NCI-H774 (cell line): ENCODE data around the gene BRME1.
"Not testable (repeated sequence)": the region's sequence is repeated elsewhere in the genome, so short reads cannot be mapped to it uniquely, and the experiment has no call there.

ENCODE experiments used
- DNase-seq: peaks from one replicate; lab custom pipeline; 2025; lab: John Stamatoyannopoulos, UW

The BRME1 gene

DNA sequence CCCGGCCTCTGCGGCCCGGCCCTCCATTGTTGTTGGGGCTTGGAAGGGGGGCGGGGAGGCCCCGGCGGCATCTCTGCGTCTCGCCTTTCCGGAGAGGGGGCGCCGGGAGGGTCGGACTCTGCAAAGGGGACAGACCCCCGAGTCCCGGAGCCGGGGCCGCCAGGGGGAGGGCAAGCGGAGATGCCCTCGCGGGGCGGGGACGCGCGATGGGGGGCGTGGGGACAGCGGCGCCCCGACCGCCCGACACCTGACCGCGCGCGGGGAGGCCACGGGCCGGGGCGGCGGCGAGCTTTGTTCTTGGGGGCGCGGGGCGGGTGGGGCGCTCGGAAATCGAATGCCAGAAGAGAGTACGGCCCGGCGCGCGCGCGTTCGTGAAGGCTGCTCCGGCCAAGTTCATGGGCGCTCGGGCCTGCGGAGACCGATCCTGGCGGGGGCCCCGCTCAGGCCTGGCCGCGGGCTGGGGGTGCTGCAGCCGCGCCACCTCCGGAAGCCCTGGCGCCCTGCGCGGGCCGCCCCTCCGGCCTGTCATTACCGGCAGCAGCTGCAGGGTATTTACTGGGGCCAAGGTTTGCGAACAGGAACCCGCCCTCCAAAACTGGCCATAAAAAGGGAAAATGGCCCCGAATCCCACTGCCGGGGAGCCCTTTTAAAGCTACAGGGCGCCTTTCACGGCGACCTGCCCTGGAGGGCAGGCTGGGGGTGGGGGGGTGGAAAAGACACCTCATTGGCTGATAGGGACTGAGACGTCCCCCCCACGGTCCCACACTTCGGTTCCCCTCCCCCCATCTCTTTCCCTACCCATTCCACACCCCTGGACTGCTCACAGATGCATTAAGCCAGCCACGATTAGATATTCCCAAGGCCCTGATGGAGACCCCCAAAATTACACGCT, 40.1 kb downstream of the BRME1 start:
- DNase-seq: no peak

GRCh38 chr19:13864667-13865570, 41.0 kb downstream of the BRME1 start:
- no peak for DNase-seq

DNA sequence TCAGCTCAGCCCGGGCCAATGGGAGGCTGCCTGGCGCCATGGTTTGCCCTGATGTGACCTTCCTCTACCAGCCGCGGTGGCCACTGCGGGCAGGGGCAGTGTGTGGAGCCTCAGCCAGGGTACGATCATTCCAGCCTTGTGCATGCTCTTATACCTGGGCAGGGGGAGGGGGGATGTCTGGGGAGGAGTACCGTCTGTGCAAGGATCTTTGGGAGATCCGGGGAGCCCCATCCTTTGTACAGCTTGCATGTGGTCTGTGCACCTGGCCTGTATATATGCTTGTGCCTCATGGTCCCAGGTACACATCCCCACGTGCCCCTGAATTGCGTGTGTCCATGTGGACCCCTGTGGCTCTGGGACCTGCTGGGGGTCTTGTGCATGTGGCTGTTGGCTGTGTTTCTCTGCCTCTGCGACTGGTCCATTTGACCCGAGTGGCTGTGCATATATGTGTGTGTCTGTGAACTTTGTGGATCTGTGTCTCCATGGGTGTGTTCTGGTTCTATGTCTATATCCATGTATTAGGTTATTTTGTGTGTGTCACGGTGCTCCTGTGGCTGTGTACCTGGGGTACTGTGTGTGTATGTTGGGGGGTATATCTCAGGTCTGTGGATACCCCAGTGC, 41.8 kb downstream of the BRME1 start:
- no peak for DNase-seq

- peak; percentile 76 for DNase-seq
Measured at GRCh38 chr19:13861714-13862531, 44.0 kb downstream of the BRME1 start.

GRCh38 chr19:13861392-13861713, 44.6 kb downstream of the BRME1 start:
- DNase-seq: no peak

DNA sequence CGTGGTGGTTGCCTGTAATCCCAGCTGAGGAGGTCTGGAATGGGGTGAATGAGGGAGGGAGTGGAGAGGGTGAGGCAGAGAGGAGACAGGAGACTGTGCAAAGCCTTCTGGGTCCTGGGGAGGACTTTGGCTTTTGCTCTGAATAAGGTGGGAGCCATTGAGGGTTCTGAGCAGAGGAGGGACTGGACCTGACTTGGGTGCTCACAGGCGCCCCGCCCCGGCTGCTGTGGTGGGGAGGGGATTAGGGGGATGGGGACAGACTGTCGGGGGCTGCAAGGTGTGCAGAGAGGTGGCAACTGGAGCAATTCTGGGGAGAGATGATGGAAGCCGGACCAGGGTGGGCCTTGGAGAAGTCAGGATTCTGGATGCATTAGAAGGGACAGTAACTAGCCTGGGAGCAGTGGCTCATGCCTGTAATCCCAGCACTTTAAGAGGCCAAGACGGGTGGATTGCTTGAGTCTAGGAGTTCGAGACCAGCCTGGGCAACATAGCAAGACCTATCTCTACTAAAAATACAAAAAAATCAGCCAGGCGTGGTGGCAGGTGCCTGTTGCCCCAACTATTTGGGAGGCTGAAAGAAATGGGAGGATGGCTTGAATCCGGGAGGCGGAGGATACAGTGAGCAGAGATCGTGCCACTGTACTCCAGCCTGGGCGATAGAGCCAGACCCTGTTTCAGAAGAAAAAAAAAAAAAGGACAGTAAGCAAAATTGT, 45.1 kb downstream of the BRME1 start:
- no peak for DNase-seq

DNA sequence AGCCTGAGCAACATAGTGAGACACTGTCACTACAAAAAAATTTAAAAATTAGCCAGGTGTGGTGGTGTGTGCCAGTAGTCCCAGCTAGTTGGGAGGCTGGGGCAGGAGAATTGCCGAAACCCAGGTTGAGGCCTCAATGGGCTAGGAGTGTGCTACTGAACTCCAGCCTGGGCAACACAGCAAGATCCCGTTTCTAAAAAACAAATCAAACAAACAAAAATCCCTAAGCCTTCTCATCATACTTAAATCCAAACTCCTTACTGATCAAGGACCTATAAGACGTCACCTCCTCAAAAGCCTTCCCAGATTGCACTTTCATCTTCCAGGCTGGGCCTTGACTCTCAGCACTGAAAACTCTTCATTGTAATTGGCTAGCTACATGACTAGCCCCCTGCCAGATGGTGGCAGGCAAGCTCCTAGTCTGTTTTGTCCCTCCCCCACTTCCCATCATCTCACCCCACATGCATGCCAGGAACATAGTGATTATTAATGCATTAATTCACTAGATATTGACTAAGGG, 46.5 kb downstream of the BRME1 start:
- DNase-seq: no peak

GRCh38 chr19:13856497-13856896, 49.4 kb downstream of the BRME1 start:
- DNase-seq: no peak

- DNase-seq: not testable (repeated sequence)
Measured at GRCh38 chr19:13852171-13852707, 53.7 kb downstream of the BRME1 start.

- DNase-seq: not testable (repeated sequence)
Measured at GRCh38 chr19:13851734-13852114, 54.2 kb downstream of the BRME1 start.

- peak; percentile 28 for DNase-seq
Measured at GRCh38 chr19:13850910-13851733, 54.8 kb downstream of the BRME1 start.

GRCh38 chr19:13849991-13850909, 55.7 kb downstream of the BRME1 start:
- DNase-seq: peak; percentile 81

DNA sequence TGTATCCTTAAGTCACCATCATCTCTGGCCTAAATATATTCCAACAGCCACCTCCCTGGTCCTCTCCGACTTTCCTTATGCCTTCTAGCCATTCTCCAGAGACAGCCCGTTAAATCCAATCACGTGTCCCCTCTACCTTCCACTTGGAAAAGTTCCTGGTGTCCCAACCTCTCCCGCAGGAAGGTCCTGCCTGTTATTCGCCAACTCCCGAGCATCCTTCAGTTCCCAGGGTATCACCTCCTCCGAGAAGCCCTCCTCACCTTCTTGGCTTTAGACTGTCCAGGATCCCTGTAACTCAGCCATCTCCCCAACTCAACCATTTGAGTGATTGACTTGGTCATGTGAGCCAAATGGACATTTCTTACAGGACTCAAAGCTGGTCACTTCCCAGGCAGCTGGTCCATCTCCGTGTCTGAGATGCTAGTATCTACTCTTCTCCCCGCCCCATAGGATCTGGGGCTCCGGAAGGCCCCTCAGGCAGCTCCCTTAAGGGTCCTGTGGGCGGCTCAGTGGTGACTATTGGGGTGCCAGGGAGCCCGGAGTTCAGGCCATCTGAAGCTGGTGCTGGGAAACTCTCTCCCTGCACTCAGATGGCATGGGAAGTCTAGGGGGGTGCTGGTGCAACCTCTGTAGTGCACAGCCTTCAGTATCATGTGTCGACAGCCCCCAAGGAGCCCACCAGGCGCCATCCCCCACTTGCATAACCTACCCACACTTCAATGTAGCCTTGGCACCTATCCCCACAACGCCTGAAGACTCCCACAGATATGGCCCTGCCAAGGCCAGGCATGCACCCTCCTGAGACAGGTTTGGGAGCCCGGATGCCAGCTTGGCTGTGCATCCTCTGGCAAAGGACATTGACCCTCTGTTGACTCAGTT, 56.9 kb downstream of the BRME1 start:
- DNase-seq: no peak

DNA sequence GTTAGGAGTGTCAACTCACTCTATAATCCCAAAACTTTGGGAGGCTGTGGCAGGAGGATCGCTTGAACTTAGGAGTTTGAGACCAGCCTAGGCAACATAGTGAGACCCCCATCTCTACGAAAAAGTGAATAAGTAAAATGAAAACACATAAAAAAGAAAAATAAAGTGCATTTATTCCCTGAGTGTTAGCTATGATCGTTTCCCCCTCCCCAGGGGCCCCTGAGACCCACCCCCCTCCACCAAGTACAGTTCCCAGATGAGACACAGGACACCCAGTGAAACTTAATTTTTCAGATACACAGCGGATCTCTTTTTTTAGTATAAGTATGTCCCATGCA, 57.6 kb downstream of the BRME1 start:
- no peak for DNase-seq

DNA sequence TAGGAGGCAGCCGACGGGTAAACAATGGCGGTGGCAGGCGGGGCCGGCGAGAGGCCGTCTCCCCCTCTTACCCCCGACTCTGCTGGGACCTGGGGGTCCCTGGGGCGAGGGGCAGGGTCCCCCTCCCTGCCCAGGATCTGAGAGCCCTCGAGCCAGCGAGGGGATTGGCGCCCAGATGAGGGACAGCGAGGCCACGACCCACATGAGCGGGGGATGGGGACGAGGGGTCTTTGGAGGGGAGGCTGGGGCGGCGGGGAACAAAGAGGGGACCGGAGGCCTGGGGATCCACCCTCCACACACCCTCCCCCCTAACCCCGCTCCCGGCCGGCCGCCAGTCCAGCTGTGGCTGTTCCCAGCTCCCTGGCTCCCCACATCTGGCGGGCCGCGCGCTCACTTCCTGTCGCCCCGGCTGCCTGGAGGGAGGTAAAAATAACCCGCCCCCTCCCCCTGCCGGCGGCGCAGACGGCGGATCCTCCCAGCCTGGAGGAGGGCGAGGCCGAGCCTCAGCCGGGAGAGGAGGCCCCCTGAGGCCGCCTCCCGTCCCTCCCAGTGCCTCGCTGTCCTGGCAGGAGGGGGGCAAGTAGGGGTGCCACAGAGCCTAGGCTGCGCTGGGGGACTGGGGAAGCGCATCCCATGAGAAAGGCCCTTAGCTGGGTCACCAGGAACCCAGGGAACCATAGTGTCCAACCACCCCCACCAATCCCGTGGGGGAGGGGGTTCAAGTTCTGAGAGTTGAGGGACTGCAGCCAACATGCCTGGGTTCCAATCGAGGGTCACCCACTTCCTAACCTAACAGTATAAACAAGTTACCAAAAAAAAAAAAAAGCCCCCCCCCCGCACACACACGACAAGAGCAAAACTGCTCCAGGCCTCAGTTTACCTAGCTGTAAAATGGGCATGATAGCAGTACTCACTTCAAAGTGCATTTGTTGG, 58.2 kb downstream of the BRME1 start:
- DNase-seq: peak; percentile 83

- DNase-seq: peak; percentile 87
Measured at GRCh38 chr19:13846557-13847406, 59.1 kb downstream of the BRME1 start.
